HEK293 (cell line): ENCODE measurements around the gene CCDC184.

Experiments
- YY1 ChIP-seq: fragments of 450-650 bp; formaldehyde crosslinking; IDR thresholded peaks from 2 replicates; pipeline ENCODE4 v1.5.1; 2018; ENCODE audit warnings: missing biosample characterization, missing genetic modification characterization
- ZBTB21 ChIP-seq: fragments of 450-650 bp; formaldehyde crosslinking; IDR thresholded peaks from 2 replicates; pipeline ENCODE4 v1.5.1; 2017; ENCODE audit warnings: missing biosample characterization, missing genetic modification characterization
- ZFP37 ChIP-seq: fragments of 450-650 bp; formaldehyde crosslinking; IDR thresholded peaks from 2 replicates; pipeline ENCODE4 v1.5.1; 2016; ENCODE audit warnings: missing biosample characterization, missing genetic modification characterization
- ZNF274 ChIP-seq, 2 experiments: fragments of 200-500 bp in 1 of 2; fragments of 450-650 bp in 1 of 2; sonication (Bioruptor generic) in 1 of 2; formaldehyde crosslinking in 1 of 2; IDR thresholded peaks; 2 replicates each; pipeline versions ENCODE4 v1.5.1 to v1.6.1; 2014 to 2016; ENCODE audit warnings: borderline replicate concordance in 1 of 2, inconsistent platforms in 1 of 2, low read length in 1 of 2, missing biosample characterization in 1 of 2, missing genetic modification characterization in 1 of 2
- ZNF777 ChIP-seq: fragments of 450-650 bp; formaldehyde crosslinking; IDR thresholded peaks from 2 replicates; pipeline ENCODE4 v1.5.1; 2017; ENCODE audit warnings: missing biosample characterization, missing genetic modification characterization, borderline replicate concordance

GRCh38 chr12:48179466-48179865, 4.0 kb upstream of the CCDC184 start:
- TF ChIP-seq YY1 (tag by site-specific recombination) (no peak), ZNF777 (tag by site-specific recombination) (no peak), ZFP37 (tag by site-specific recombination) (no peak), ZBTB21 (no peak), ZNF274 (IDR thresholded peaks at IDR 0.05; ENCODE audit: low read length) (no peak), ZNF274 (tag by site-specific recombination; IDR thresholded peaks at IDR 0.05; ENCODE audit: borderline replicate concordance) (no peak)
